GM13976 (cell line): ENCODE data around the gene PANK4.

Experiments used
- DNase-seq: peaks from one replicate; pipeline ENCODE4 v3.0.0; 2012; ENCODE audit warnings: low spot score
- CTCF ChIP-seq: IDR thresholded peaks from 2 replicates; pipeline ENCODE4 v1.5.1; 2012; ENCODE audit warnings: borderline replicate concordance, mild to moderate bottlenecking; ENCODE audit not compliant: insufficient read depth; ENCODE audit errors: extremely low read depth, missing control alignments, control extremely low read depth
- in situ Hi-C: fragments of 300-500 bp; cut with MboI; formaldehyde crosslinking; loops from one replicate; pipeline ENCODE4 v1.12.0; 2022; ENCODE audit warnings: low sequenced_read_pairs, mixed read lengths, inconsistent platforms; ENCODE audit not compliant: unreplicated experiment

The PANK4 gene

GRCh38 chr1:2542246-2542915 is 16.0 kb upstream of the PANK4 start:
- DNase-seq = no peak
- TF ChIP-seq CTCF = no peak
- in situ Hi-C loops = loop anchor here (25.0 kb wide), 1 partner anchor 130 kb away; the partner anchor contains the start of gene PEX10

GRCh38 chr1:2541619-2542245 is 15.3 kb upstream of the PANK4 start:
- no peak for TF ChIP-seq CTCF
- DNase-seq = no peak
- in situ Hi-C loops = loop anchor here (25.0 kb wide), 1 partner anchor 129 kb away; the partner anchor contains the start of gene PEX10

GRCh38 chr1:2540816-2541492 is 14.6 kb upstream of the PANK4 start:
- DNase-seq = no peak
- TF ChIP-seq CTCF = no peak
- in situ Hi-C loops = loop anchor here (25.0 kb wide), 1 partner anchor 129 kb away; the partner anchor contains the start of gene PEX10

GRCh38 chr1:2539312-2539907 is 13.0 kb upstream of the PANK4 start:
- DNase-seq = no peak
- in situ Hi-C loops = loop anchor here (25.0 kb wide), 1 partner anchor 127 kb away; the partner anchor contains the start of gene PEX10
- TF ChIP-seq CTCF = peak; percentile 8

GRCh38 chr1:2538872-2539271 is 12.5 kb upstream of the PANK4 start:
- TF ChIP-seq CTCF = no peak
- in situ Hi-C loops = loop anchor here (25.0 kb wide), 1 partner anchor 127 kb away; the partner anchor contains the start of gene PEX10
- no peak for DNase-seq

GRCh38 chr1:2538376-2538775 is 12.0 kb upstream of the PANK4 start:
- no peak for TF ChIP-seq CTCF
- DNase-seq = no peak
- in situ Hi-C loops = loop anchor here (25.0 kb wide), 1 partner anchor 126 kb away; the partner anchor contains the start of gene PEX10
